ENCODE measurements around the gene CALML6. TPM values are rescaled to one million over a fixed set of nuclear protein-coding genes. Genes with fewer than 3 reads are reported as not detected.

The CALML6 gene
- total and polyA plus RNA-seq, 2 of the 4 experiments (the other 2 are of a cell fraction), result 0.91 TPM; not detected in 1

DNA sequence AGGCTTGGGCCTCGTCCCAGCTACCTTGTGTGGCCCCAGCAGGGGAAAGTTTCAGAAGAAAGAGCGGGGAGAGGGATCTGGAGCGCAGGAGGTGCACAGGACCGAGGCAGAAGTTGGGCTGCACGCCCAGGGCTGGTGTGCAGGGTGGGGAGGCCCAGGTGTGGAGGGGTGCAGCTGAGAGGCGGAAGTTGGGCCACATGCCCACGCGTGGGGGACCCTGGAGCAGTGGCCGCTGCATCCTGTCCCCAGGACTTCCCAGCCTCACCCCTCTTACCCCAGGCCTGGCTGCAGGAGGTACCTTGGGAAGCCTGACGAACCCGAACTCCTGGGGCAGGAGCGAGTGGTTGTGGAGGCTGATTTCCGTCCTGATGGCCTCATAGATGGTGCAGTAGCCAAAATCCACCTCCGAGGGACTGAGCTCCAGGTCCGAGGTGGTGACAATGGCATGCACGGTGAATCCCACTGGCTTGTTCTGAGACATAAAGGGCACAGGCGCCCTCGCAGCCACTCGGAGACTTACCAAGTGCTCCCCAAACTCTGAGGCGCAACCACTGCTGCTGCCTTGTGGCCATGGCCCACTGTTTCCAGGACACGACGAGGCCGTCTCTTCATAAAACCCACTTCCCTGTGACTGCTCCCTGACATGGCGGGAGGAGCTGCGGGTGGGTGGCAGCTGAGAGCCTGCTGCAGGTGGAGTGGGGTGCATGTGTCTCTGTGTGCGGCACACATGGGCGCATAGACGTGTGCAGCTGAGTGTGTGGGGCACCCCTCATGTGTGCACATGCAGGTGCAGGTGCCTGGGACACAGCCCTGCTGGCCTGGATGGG is 24.4 kb downstream of the CALML6 start:
- Histone ChIP-seq H4K5ac (ENCODE audit: low read depth, low read length) (no peak overlapping the region), H4K20me1 (ENCODE audit: insufficient read depth, low read length) (no peaks in the 10 kb centered on the region), H3K56ac (ENCODE audit: extremely low read depth, insufficient read depth, low read length) (no peak overlapping the region), H2AFZ (replicated peaks; ENCODE audit: low read length, poor library complexity) (no peak overlapping the region), H4K91ac (ENCODE audit: insufficient read depth, low read depth, low read length) (no peak overlapping the region), H3K23ac (ENCODE audit: low read depth, low read length) (no peak overlapping the region), H3K14ac (replicated peaks; ENCODE audit: low read depth, low read length) (no peak overlapping the region), H3K27me3 (ENCODE audit: control insufficient read depth, insufficient read depth, low read length) (peaks cover 22% of the 10 kb centered on the region), H3K4me1 (ENCODE audit: control insufficient read depth, insufficient read depth, low read length) (no peaks in the 10 kb centered on the region), H2BK120ac (ENCODE audit: low read depth, low read length) (no peak overlapping the region), H3K18ac (ENCODE audit: low read depth, low read length) (no peak overlapping the region), H2BK20ac (ENCODE audit: low read depth, low read length) (no peak overlapping the region), H3K9me3 (ENCODE audit: control insufficient read depth, insufficient read depth, low read length) (no peaks in the 10 kb centered on the region), H3K9me1 (ENCODE audit: insufficient read depth, low read length) (peaks cover 7% of the 10 kb centered on the region; the same call in 1 of the 2 replicates), H3K4me2 (ENCODE audit: low read depth, low read length) (no peak overlapping the region), H2BK15ac (ENCODE audit: low read depth, low read length) (no peak overlapping the region), H4K8ac (ENCODE audit: low read depth in 2 of 2, low read length in 2 of 2) (no peak overlapping the region), H3K27ac (ENCODE audit: insufficient read depth, low read length) (no peak overlapping the region), H2AK5ac (ENCODE audit: low read depth, low read length) (no peak overlapping the region), H3K9ac (ENCODE audit: low read depth, low read length) (no peak overlapping the region), H2BK5ac (ENCODE audit: low read depth, low read length, poor library complexity, severe bottlenecking) (no peak overlapping the region), H3K4me3 (ENCODE audit: insufficient read depth, low read depth, low read length) (no peak overlapping the region), H3K79me1 (ENCODE audit: low read depth in 1 of 2, low read length in 2 of 2) (no peaks in the 10 kb centered on the region), H3K4ac (ENCODE audit: low read depth, low read length) (no peak overlapping the region), H2AK9ac (replicated peaks; ENCODE audit: low read depth, low read length, poor library complexity) (peak overlapping the region; percentile 65), H3K36me3 (ENCODE audit: control insufficient read depth, insufficient read depth, low read length) (no peaks in the 10 kb centered on the region)
- ATAC-seq (ENCODE audit: low read depth), result no peak
- BruUV-seq (replicated peaks), result no TSS peak
- no peak for DNase-seq
- ChIA-PET POLR2A (ENCODE audit: unreplicated experiment) (no interaction called here), CTCF (no interaction called here)
- intact Hi-C loops (cut with micrococcal nuclease), result loop anchor here (5.0 kb wide), 1 partner anchor 233 kb away; no protein-coding TSS in a partner anchor
- in situ Hi-C loops (cut with MboI; ENCODE audit: low sequenced_read_pairs), result no loop called here
- dilution Hi-C loops (cut with HindIII; ENCODE audit: low sequenced_read_pairs, unreplicated experiment), result no loop called here
- TF ChIP-seq POLR2A (IDR thresholded peaks at IDR 0.05; ENCODE audit: low read depth, low read length), result no peak
- no peak for TF ChIP-seq RCOR1 (IDR thresholded peaks at IDR 0.05; ENCODE audit: insufficient replicate concordance, low read length)
- no peak for TF ChIP-seq SMC3 (IDR thresholded peaks at IDR 0.05; ENCODE audit: low read depth, low read length)
- no peak for TF ChIP-seq MAZ (IDR thresholded peaks at IDR 0.05; ENCODE audit: borderline replicate concordance, low read depth, low read length)
- no peak for TF ChIP-seq CHD1 (IDR thresholded peaks at IDR 0.05; ENCODE audit: low read depth, low read length)
- TF ChIP-seq MAFK (IDR thresholded peaks at IDR 0.05; ENCODE audit: low read depth, low read length), result no peak
- TF ChIP-seq CEBPB (IDR thresholded peaks at IDR 0.05; ENCODE audit: low read depth, low read length), result no peak
- TF ChIP-seq RFX5 (IDR thresholded peaks at IDR 0.05; ENCODE audit: low read depth, low read length), result no peak
- 73% methylated on average over 19 of the region's 28 CpGs; no CpG with 5 or more reads in 1 of the 2 experiments for WGBS, 2 experiments (ENCODE audit: extremely low coverage in 2 of 2, insufficient read length in 1 of 2)

Data from IMR-90 (cell line).